Tibial nerve (tissue), 3 donors: ENCODE data around the gene SMYD3.
"Not testable (repeated sequence)": the region's sequence is repeated elsewhere in the genome, so short reads cannot be mapped to it uniquely, and the experiment has no call there.

Experiments
- POLR2A ChIP-seq, 2 donors: fragments of 450-650 bp; IDR thresholded peaks; one replicate each; pipeline ENCODE4 v1.6.1; 2017; ENCODE audit warnings: antibody characterized with exemption in 2 of 2, mild to moderate bottlenecking in 2 of 2, moderate library complexity in 2 of 2
- TF ChIP-seq, protein P1 (sequence below), 5 experiments: fragments of 200-600 bp in 3 of 5; fragments of 450-650 bp in 2 of 5; sonication (generic) in 3 of 5; IDR thresholded peaks; one replicate each; pipeline ENCODE4 v1.5.1; 2016 to 2019; ENCODE audit warnings: antibody characterized with exemption in 5 of 5, mild to moderate bottlenecking in 3 of 5, moderate library complexity in 2 of 5

DNA sequence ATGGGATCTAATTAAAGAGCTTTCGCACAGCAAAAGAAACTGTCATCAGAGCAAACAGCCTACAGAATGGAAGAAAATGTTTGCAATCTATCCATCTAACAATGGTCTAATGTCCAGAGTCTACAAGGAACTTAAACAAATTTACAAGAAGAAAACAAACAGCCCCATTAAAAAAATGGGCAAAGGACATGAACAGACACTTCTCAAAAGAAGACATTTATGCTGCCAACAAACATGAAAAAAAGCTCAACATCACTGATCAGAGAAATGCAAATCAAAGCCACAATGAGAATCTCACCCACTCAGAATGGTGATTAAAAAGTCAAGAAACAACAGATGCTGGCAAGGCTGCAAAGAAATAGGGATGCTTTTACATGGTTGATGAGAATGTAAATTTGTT lies 561.9 kb downstream of the SMYD3 start:
- TF ChIP-seq, protein P1, sequence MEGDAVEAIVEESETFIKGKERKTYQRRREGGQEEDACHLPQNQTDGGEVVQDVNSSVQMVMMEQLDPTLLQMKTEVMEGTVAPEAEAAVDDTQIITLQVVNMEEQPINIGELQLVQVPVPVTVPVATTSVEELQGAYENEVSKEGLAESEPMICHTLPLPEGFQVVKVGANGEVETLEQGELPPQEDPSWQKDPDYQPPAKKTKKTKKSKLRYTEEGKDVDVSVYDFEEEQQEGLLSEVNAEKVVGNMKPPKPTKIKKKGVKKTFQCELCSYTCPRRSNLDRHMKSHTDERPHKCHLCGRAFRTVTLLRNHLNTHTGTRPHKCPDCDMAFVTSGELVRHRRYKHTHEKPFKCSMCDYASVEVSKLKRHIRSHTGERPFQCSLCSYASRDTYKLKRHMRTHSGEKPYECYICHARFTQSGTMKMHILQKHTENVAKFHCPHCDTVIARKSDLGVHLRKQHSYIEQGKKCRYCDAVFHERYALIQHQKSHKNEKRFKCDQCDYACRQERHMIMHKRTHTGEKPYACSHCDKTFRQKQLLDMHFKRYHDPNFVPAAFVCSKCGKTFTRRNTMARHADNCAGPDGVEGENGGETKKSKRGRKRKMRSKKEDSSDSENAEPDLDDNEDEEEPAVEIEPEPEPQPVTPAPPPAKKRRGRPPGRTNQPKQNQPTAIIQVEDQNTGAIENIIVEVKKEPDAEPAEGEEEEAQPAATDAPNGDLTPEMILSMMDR (IDR thresholded peaks at IDR 0.05), result not testable (repeated sequence)
- not testable (repeated sequence) for TF ChIP-seq POLR2A (IDR thresholded peaks at IDR 0.05)
